ENCODE results near the gene FNDC3B.

DNA sequence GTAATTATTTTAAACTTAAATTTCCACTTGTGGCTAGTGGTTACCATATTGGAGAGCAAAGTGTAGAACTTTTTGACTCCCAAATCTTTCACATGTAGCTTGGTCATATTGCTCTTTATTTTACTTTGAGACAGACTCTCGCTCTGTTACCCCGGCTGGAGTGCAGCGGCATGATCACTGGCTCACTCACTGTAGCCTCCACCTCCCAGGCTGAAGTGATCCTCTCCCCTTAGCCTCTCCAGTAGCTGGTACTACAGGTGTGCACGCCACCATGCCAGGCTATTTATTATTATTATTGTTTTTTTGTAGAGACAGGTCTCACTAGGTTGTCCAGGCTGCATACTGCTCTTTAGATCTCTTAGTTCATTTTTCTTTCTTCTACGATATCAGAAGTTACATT, 3.9 kb downstream of the FNDC3B start:
- TF ChIP-seq POLR2A (IDR thresholded peaks at IDR 0.05; ENCODE audit: low read depth, low read length) = no peak
- TF ChIP-seq TAF1 (IDR thresholded peaks at IDR 0.05; ENCODE audit: borderline replicate concordance, low read depth, low read length) = no peak
- TF ChIP-seq POLR2AphosphoS5 (IDR thresholded peaks at IDR 0.05; ENCODE audit: low read depth, low read length) = no peak

All from GM12892 (cell line).